Astrocyte of the cerebellum (primary cell): ENCODE data around the gene TSTD1.
A peak's percentile ranks its signal among the peaks of the same experiment; 100 is the strongest.
"Not testable (repeated sequence)": the region's sequence is repeated elsewhere in the genome, so short reads cannot be mapped to it uniquely, and the experiment has no call there.

ENCODE experiments used
- DNase-seq: peaks from one replicate; pipeline ENCODE4 v3.0.0-alpha.2; 2011; ENCODE audit warnings: low read depth
- H3K4me3 ChIP-seq: 2 replicates; pipeline ENCODE4 v1.5.1; 2011; ENCODE audit warnings: mild to moderate bottlenecking, low read depth, low read length, moderate library complexity
- in situ Hi-C: cut with HindIII; loops from 2 replicates; pipeline ENCODE4 v1.10.0; 2017; ENCODE audit warnings: low sequenced_read_pairs
- TF ChIP-seq, protein P1 (sequence below): IDR thresholded peaks from 2 replicates; pipeline ENCODE4 v1.5.1; 2012; ENCODE audit warnings: low read length, low read depth, moderate library complexity, mild to moderate bottlenecking; ENCODE audit errors: missing control alignments

TSTD1 gene

DNA sequence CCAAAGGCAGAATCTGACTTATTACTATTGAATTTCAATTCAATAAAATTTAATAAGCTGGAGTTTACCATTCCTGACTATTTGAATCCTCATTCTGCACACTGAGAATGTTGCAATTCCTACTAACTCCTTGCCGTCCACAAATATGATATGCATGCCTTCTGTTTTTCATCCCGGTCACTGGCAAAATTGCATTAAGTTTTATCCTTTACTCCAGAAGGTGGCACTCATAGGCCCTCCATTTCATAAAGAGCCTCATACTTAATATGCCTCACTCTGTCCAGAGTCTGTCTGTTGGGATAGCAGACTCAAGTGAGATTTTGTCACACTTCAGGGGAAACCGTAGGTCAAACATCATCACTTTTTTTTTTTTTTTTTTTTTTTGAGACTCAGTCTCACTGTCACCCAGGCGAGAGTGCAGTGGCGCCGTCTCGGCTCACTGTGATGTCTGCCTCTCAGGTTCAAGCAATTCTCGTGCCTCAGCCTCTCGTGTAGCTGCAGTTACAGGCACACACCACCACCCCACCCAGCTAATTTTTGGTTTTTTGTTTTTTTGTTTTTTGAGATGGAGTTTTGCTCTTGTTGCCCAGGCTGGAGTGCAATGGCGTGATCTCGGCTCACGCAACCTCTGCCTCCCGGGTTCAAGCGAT, 45.1 kb downstream of the TSTD1 start:
- no peak overlapping the region for H3K4me3 ChIP-seq

DNA sequence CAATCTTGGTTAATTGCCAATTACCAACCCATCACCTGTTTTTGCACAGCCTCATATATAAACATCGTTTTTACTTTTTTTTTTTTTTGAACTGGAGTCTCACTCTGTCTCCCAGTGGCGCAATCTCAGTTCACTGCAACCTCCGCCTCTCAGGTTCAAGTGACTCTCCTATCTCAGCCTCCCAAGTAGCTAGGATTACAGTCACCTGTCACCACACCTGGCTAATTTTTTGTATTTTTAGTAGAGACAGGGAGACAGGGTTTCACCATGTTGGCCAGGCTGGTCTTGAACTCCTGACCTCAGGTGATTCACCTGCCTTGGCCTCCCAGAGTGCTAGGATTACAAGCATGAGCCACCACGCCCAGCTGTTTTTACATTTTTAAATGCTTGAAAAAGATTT, 46.7 kb downstream of the TSTD1 start:
- H3K4me3 ChIP-seq, DNase-seq, in situ Hi-C loops: not testable (repeated sequence)

More for the DNA sequence above, 45.1 kb downstream of the TSTD1 start:
- DNase-seq: peak; percentile 42
- in situ Hi-C loops: no loop called here
- TF ChIP-seq, protein P1, sequence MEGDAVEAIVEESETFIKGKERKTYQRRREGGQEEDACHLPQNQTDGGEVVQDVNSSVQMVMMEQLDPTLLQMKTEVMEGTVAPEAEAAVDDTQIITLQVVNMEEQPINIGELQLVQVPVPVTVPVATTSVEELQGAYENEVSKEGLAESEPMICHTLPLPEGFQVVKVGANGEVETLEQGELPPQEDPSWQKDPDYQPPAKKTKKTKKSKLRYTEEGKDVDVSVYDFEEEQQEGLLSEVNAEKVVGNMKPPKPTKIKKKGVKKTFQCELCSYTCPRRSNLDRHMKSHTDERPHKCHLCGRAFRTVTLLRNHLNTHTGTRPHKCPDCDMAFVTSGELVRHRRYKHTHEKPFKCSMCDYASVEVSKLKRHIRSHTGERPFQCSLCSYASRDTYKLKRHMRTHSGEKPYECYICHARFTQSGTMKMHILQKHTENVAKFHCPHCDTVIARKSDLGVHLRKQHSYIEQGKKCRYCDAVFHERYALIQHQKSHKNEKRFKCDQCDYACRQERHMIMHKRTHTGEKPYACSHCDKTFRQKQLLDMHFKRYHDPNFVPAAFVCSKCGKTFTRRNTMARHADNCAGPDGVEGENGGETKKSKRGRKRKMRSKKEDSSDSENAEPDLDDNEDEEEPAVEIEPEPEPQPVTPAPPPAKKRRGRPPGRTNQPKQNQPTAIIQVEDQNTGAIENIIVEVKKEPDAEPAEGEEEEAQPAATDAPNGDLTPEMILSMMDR: peak; percentile 56
